ENCODE measurements around the gene THSD4. TPM values are rescaled to one million over a fixed set of nuclear protein-coding genes. Genes with fewer than 3 reads are reported as not detected.

THSD4 gene
- total and polyA plus RNA-seq, 2 donors (not counting 1 experiment from before 2014, with no cell fraction given): 43.1 to 95.5 TPM

GRCh38 chr15:71306538-71306937 lies 191.3 kb downstream of the THSD4 start:
- H3K36me3 ChIP-seq (ENCODE audit: control insufficient read depth, insufficient read depth, low read length): no peaks in the 10 kb centered on the region
- no peaks in the 10 kb centered on the region for H3K79me2 ChIP-seq (ENCODE audit: control insufficient read depth, insufficient read depth, low read length)
- DNase-seq (ENCODE audit: low read depth in 2 of 2): no peak
- TF ChIP-seq EZH2 (IDR thresholded peaks at IDR 0.05; ENCODE audit: low read length, missing control alignments) (no peak), CTCF (conservative IDR thresholded peaks at IDR 0.05 in 1 of 2, IDR thresholded peaks at IDR 0.05 in 1 of 2; ENCODE audit: low read depth in 1 of 2, low read length in 2 of 2) (no peak)
- H3K27me3 ChIP-seq (ENCODE audit: control insufficient read depth, insufficient read depth, low read length): no peaks in the 10 kb centered on the region
- H3K4me2 ChIP-seq (ENCODE audit: extremely low read depth, insufficient read depth, low read length): no peak overlapping the region
- H2AFZ ChIP-seq (ENCODE audit: low read length): no peak overlapping the region
- H3K27ac ChIP-seq (ENCODE audit: insufficient read depth, low read length): no peak overlapping the region
- no peaks in the 10 kb centered on the region for H3K9me3 ChIP-seq (ENCODE audit: control insufficient read depth, insufficient read depth, low read depth, low read length)
- H3K4me3 ChIP-seq (replicated peaks in 1 of 4; ENCODE audit: control extremely low read depth in 1 of 4, insufficient read depth in 1 of 4, low read depth in 3 of 4, low read length in 4 of 4): no peak overlapping the region
- no peaks in the 10 kb centered on the region for H4K20me1 ChIP-seq (ENCODE audit: control insufficient read depth, extremely low read depth, insufficient read depth, low read length)
- peaks cover 10% of the 10 kb centered on the region for H3K4me1 ChIP-seq (ENCODE audit: control insufficient read depth, extremely low read depth, insufficient read depth, low read length)
- no peak overlapping the region for H3K9ac ChIP-seq (ENCODE audit: insufficient read depth, low read length)

- Histone ChIP-seq H3K27ac (ENCODE audit: insufficient read depth, low read length) (no peak overlapping the region), H3K4me2 (ENCODE audit: extremely low read depth, insufficient read depth, low read length) (no peak overlapping the region)
These were observed 197.0 kb downstream of the THSD4 start for GRCh38 chr15:71312194-71312708.

GRCh38 chr15:71312731-71313460 lies 197.6 kb downstream of the THSD4 start:
- Histone ChIP-seq H4K20me1 (ENCODE audit: control insufficient read depth, extremely low read depth, insufficient read depth, low read length) (no peaks in the 10 kb centered on the region), H2AFZ (ENCODE audit: low read length) (no peak overlapping the region), H3K4me2 (ENCODE audit: extremely low read depth, insufficient read depth, low read length) (no peak overlapping the region), H3K27me3 (ENCODE audit: control insufficient read depth, insufficient read depth, low read length) (no peaks in the 10 kb centered on the region), H3K4me1 (ENCODE audit: control insufficient read depth, extremely low read depth, insufficient read depth, low read length) (no peaks in the 10 kb centered on the region), H3K4me3 (replicated peaks in 1 of 4; ENCODE audit: control extremely low read depth in 1 of 4, insufficient read depth in 1 of 4, low read depth in 3 of 4, low read length in 4 of 4) (no peak overlapping the region), H3K9me3 (ENCODE audit: control insufficient read depth, insufficient read depth, low read depth, low read length) (no peaks in the 10 kb centered on the region), H3K79me2 (ENCODE audit: control insufficient read depth, insufficient read depth, low read length) (no peaks in the 10 kb centered on the region), H3K36me3 (ENCODE audit: control insufficient read depth, insufficient read depth, low read length) (no peaks in the 10 kb centered on the region), H3K27ac (ENCODE audit: insufficient read depth, low read length) (no peak overlapping the region), H3K9ac (ENCODE audit: insufficient read depth, low read length) (no peak overlapping the region)
- peak in 1 of 2 donors; percentile 47 for DNase-seq (ENCODE audit: low read depth in 2 of 2)
- TF ChIP-seq CTCF (conservative IDR thresholded peaks at IDR 0.05 in 1 of 2, IDR thresholded peaks at IDR 0.05 in 1 of 2; ENCODE audit: low read depth in 1 of 2, low read length in 2 of 2) (no peak), EZH2 (IDR thresholded peaks at IDR 0.05; ENCODE audit: low read length, missing control alignments) (no peak)

More at GRCh38 chr15:71312194-71312708, 197.0 kb downstream of the THSD4 start:
- no peaks in the 10 kb centered on the region for H4K20me1 ChIP-seq (ENCODE audit: control insufficient read depth, extremely low read depth, insufficient read depth, low read length)
- no peak overlapping the region for H3K9ac ChIP-seq (ENCODE audit: insufficient read depth, low read length)
- no peak overlapping the region for H3K4me3 ChIP-seq (replicated peaks in 1 of 4; ENCODE audit: control extremely low read depth in 1 of 4, insufficient read depth in 1 of 4, low read depth in 3 of 4, low read length in 4 of 4)
- no peak overlapping the region for H2AFZ ChIP-seq (ENCODE audit: low read length)
- no peaks in the 10 kb centered on the region for H3K9me3 ChIP-seq (ENCODE audit: control insufficient read depth, insufficient read depth, low read depth, low read length)
- no peaks in the 10 kb centered on the region for H3K79me2 ChIP-seq (ENCODE audit: control insufficient read depth, insufficient read depth, low read length)
- no peaks in the 10 kb centered on the region for H3K27me3 ChIP-seq (ENCODE audit: control insufficient read depth, insufficient read depth, low read length)
- no peaks in the 10 kb centered on the region for H3K36me3 ChIP-seq (ENCODE audit: control insufficient read depth, insufficient read depth, low read length)
- no peak for DNase-seq (ENCODE audit: low read depth in 2 of 2)
- TF ChIP-seq EZH2 (IDR thresholded peaks at IDR 0.05; ENCODE audit: low read length, missing control alignments) (no peak), CTCF (conservative IDR thresholded peaks at IDR 0.05 in 1 of 2, IDR thresholded peaks at IDR 0.05 in 1 of 2; ENCODE audit: low read depth in 1 of 2, low read length in 2 of 2) (no peak)
- H3K4me1 ChIP-seq (ENCODE audit: control insufficient read depth, extremely low read depth, insufficient read depth, low read length): no peaks in the 10 kb centered on the region

Data from fibroblast of lung (primary cell).